Gastrocnemius medialis (tissue), 4 donors: ENCODE measurements around the gene PRR23E.

Source experiments
- POLR2A ChIP-seq, 2 donors: fragments of 450-650 bp; IDR thresholded peaks; one replicate each; pipeline ENCODE4 v1.6.1; 2017; ENCODE audit warnings: antibody characterized with exemption in 2 of 2, mild to moderate bottlenecking in 2 of 2, moderate library complexity in 2 of 2
- TF ChIP-seq, protein P1 (sequence below), 5 experiments: fragments of 450-650 bp in 3 of 5; fragments of 200-600 bp in 2 of 5; sonication (generic) in 2 of 5; IDR thresholded peaks in 4 of 5; conservative IDR thresholded peaks in 1 of 5; 1 replicate in 4 of 5; 2 replicates in 1 of 5; pipeline ENCODE4 v1.5.1; 2016 to 2019; ENCODE audit warnings: antibody characterized with exemption in 5 of 5, mild to moderate bottlenecking in 3 of 5, moderate library complexity in 3 of 5

- TF ChIP-seq, protein P1, sequence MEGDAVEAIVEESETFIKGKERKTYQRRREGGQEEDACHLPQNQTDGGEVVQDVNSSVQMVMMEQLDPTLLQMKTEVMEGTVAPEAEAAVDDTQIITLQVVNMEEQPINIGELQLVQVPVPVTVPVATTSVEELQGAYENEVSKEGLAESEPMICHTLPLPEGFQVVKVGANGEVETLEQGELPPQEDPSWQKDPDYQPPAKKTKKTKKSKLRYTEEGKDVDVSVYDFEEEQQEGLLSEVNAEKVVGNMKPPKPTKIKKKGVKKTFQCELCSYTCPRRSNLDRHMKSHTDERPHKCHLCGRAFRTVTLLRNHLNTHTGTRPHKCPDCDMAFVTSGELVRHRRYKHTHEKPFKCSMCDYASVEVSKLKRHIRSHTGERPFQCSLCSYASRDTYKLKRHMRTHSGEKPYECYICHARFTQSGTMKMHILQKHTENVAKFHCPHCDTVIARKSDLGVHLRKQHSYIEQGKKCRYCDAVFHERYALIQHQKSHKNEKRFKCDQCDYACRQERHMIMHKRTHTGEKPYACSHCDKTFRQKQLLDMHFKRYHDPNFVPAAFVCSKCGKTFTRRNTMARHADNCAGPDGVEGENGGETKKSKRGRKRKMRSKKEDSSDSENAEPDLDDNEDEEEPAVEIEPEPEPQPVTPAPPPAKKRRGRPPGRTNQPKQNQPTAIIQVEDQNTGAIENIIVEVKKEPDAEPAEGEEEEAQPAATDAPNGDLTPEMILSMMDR (IDR thresholded peaks at IDR 0.05 in 4 of 5, conservative IDR thresholded peaks at IDR 0.05 in 1 of 5) = no peak
- no peak for TF ChIP-seq POLR2A (IDR thresholded peaks at IDR 0.05)
Measured at GRCh38 chr3:127220497-127220896, 27.6 kb downstream of the PRR23E start.
